Upper lobe of left lung (tissue), 4 donors: ENCODE measurements around the gene TNFSF10.

Source experiments
- CTCF ChIP-seq, 6 experiments: fragments of 450-650 bp in 4 of 6; fragments of 200-600 bp in 2 of 6; sonication (generic) in 2 of 6; IDR thresholded peaks; one replicate each; pipeline ENCODE4 v1.5.1; 2016 to 2019; ENCODE audit warnings: antibody characterized with exemption in 6 of 6
- EP300 ChIP-seq, 4 donors: sonication (generic); formaldehyde crosslinking; IDR thresholded peaks; one replicate each; pipeline ENCODE4 v1.5.1; 2017; ENCODE audit warnings: antibody characterized with exemption in 4 of 4, control low read depth in 2 of 4
- POLR2A ChIP-seq, 4 donors: fragments of 450-650 bp; IDR thresholded peaks; one replicate each; pipeline ENCODE4 v1.5.1; 2016 to 2017; ENCODE audit warnings: antibody characterized with exemption in 4 of 4, mild to moderate bottlenecking in 2 of 4
- POLR2AphosphoS5 ChIP-seq, 2 donors: sonication (generic); formaldehyde crosslinking; IDR thresholded peaks; one replicate each; pipeline ENCODE4 v1.5.1; 2017; ENCODE audit warnings: antibody characterized with exemption in 2 of 2

- no peak for TF ChIP-seq CTCF (IDR thresholded peaks at IDR 0.05)
- no peak for TF ChIP-seq POLR2A (IDR thresholded peaks at IDR 0.05)
- no peak for TF ChIP-seq POLR2AphosphoS5 (IDR thresholded peaks at IDR 0.05)
- TF ChIP-seq EP300 (IDR thresholded peaks at IDR 0.05) = no peak
Measured at GRCh38 chr3:172569128-172570008, 46.1 kb upstream of the TNFSF10 start.
